GM21717 (cell line): Measurements from ENCODE around the gene MYLK4.

Source experiments
- ATAC-seq: cut with Tn5 transposase; IDR thresholded peaks from one replicate; pipeline ENCODE4 v1.9.1; 2021; ENCODE audit warnings: mild to moderate bottlenecking, moderate library complexity; ENCODE audit not compliant: unreplicated experiment

Gene MYLK4

GRCh38 chr6:2750832-2751231, at the start of gene MYLK4:
Gene MYLK4 (minus strand): TSS chr6:2750922. CDS start chr6:2749294, 1,628 bp downstream.
- no peak for ATAC-seq

GRCh38 chr6:2799936-2800527, 49.3 kb upstream of the MYLK4 start:
- ATAC-seq: no peak

GRCh38 chr6:2798586-2799134, 47.9 kb upstream of the MYLK4 start:
- no peak for ATAC-seq

GRCh38 chr6:2797564-2798031, 46.9 kb upstream of the MYLK4 start:
- ATAC-seq: no peak

GRCh38 chr6:2796861-2797260, 46.1 kb upstream of the MYLK4 start:
- ATAC-seq: no peak

GRCh38 chr6:2795956-2796355, 45.2 kb upstream of the MYLK4 start:
- no peak for ATAC-seq

- ATAC-seq: no peak
These were observed 44.4 kb upstream of the MYLK4 start for GRCh38 chr6:2795162-2795561.

GRCh38 chr6:2794171-2794730, 43.5 kb upstream of the MYLK4 start:
- no peak for ATAC-seq

GRCh38 chr6:2793534-2794151, 42.9 kb upstream of the MYLK4 start:
- ATAC-seq: no peak

- ATAC-seq: no peak
These were observed 41.8 kb upstream of the MYLK4 start for GRCh38 chr6:2792330-2793110.

GRCh38 chr6:2791450-2791974, 40.8 kb upstream of the MYLK4 start:
- ATAC-seq: no peak

- ATAC-seq: no peak
These were observed 40.1 kb upstream of the MYLK4 start for GRCh38 chr6:2790588-2791449.

- ATAC-seq: no peak
These were observed 35.5 kb upstream of the MYLK4 start for GRCh38 chr6:2786269-2786668.

- ATAC-seq: no peak
These were observed 34.2 kb upstream of the MYLK4 start for GRCh38 chr6:2784930-2785329.

- ATAC-seq: no peak
These were observed 33.3 kb upstream of the MYLK4 start for GRCh38 chr6:2784061-2784460.

- ATAC-seq: no peak
These were observed 32.7 kb upstream of the MYLK4 start for GRCh38 chr6:2783188-2783963.

GRCh38 chr6:2782825-2783187, 32.1 kb upstream of the MYLK4 start:
- ATAC-seq: no peak

- no peak for ATAC-seq
These were observed 31.6 kb upstream of the MYLK4 start for GRCh38 chr6:2782356-2782708.

GRCh38 chr6:2781685-2782355, 31.1 kb upstream of the MYLK4 start:
- no peak for ATAC-seq
